ENCODE data around the gene KCND3.
"Not testable (repeated sequence)": the region's sequence is repeated elsewhere in the genome, so short reads cannot be mapped to it uniquely, and the experiment has no call there.

The KCND3 gene

GRCh38 chr1:111827946-111828345, 161.5 kb downstream of the KCND3 start:
- FAIRE-seq, result no peak
- DNase-seq (ENCODE audit: extremely low spot score, insufficient read length, low read depth), result no peak

GRCh38 chr1:111826278-111826677, 163.2 kb downstream of the KCND3 start:
- DNase-seq (ENCODE audit: extremely low spot score, insufficient read length, low read depth) (no peak), FAIRE-seq (no peak)

GRCh38 chr1:111825217-111825616, 164.3 kb downstream of the KCND3 start:
- no peak for DNase-seq (ENCODE audit: extremely low spot score, insufficient read length, low read depth)
- no peak for FAIRE-seq

- FAIRE-seq (no peak), DNase-seq (ENCODE audit: extremely low spot score, insufficient read length, low read depth) (no peak)
These were observed 167.3 kb downstream of the KCND3 start for GRCh38 chr1:111822138-111822537.

- DNase-seq (ENCODE audit: extremely low spot score, insufficient read length, low read depth), result no peak
- no peak for FAIRE-seq
These were observed 168.2 kb downstream of the KCND3 start for GRCh38 chr1:111821121-111821745.

GRCh38 chr1:111819566-111820263, 169.8 kb downstream of the KCND3 start:
- DNase-seq (ENCODE audit: extremely low spot score, insufficient read length, low read depth), result no peak
- FAIRE-seq, result no peak

GRCh38 chr1:111818546-111818945, 170.9 kb downstream of the KCND3 start:
- DNase-seq (ENCODE audit: extremely low spot score, insufficient read length, low read depth) (no peak), FAIRE-seq (no peak)

- DNase-seq (ENCODE audit: extremely low spot score, insufficient read length, low read depth), result no peak
- no peak for FAIRE-seq
These were observed 171.4 kb downstream of the KCND3 start for GRCh38 chr1:111818081-111818480.

- DNase-seq (ENCODE audit: extremely low spot score, insufficient read length, low read depth), result no peak
- no peak for FAIRE-seq
These were observed 174.8 kb downstream of the KCND3 start for GRCh38 chr1:111814642-111815041.

GRCh38 chr1:111814305-111814628, 175.2 kb downstream of the KCND3 start:
- FAIRE-seq (no peak), DNase-seq (ENCODE audit: extremely low spot score, insufficient read length, low read depth) (no peak)

- no peak for FAIRE-seq
These were observed 175.8 kb downstream of the KCND3 start for GRCh38 chr1:111813440-111814304.

GRCh38 chr1:111812306-111812705, 177.2 kb downstream of the KCND3 start:
- no peak for DNase-seq (ENCODE audit: extremely low spot score, insufficient read length, low read depth)
- FAIRE-seq, result no peak

More at GRCh38 chr1:111813440-111814304, 175.8 kb downstream of the KCND3 start:
- DNase-seq (ENCODE audit: extremely low spot score, insufficient read length, low read depth), result no peak

- FAIRE-seq (no peak), DNase-seq (ENCODE audit: extremely low spot score, insufficient read length, low read depth) (no peak)
These were observed 177.6 kb downstream of the KCND3 start for GRCh38 chr1:111811891-111812290.

- FAIRE-seq (no peak), DNase-seq (ENCODE audit: extremely low spot score, insufficient read length, low read depth) (no peak)
These were observed 184.2 kb downstream of the KCND3 start for GRCh38 chr1:111805251-111805650.

GRCh38 chr1:111804776-111805175, 184.7 kb downstream of the KCND3 start:
- DNase-seq (ENCODE audit: extremely low spot score, insufficient read length, low read depth) (no peak), FAIRE-seq (no peak)

GRCh38 chr1:111803951-111804350, 185.5 kb downstream of the KCND3 start:
- FAIRE-seq (no peak), DNase-seq (ENCODE audit: extremely low spot score, insufficient read length, low read depth) (no peak)

- no peak for DNase-seq (ENCODE audit: extremely low spot score, insufficient read length, low read depth)
- no peak for FAIRE-seq
These were observed 186.5 kb downstream of the KCND3 start for GRCh38 chr1:111802984-111803383.

GRCh38 chr1:111802110-111802509, 187.4 kb downstream of the KCND3 start:
- no peak for FAIRE-seq

GRCh38 chr1:111801071-111801850, 188.2 kb downstream of the KCND3 start:
- DNase-seq (ENCODE audit: extremely low spot score, insufficient read length, low read depth) (no peak), FAIRE-seq (no peak)

More at GRCh38 chr1:111802110-111802509, 187.4 kb downstream of the KCND3 start:
- DNase-seq (ENCODE audit: extremely low spot score, insufficient read length, low read depth), result no peak

GRCh38 chr1:111799722-111800121, 189.7 kb downstream of the KCND3 start:
- not testable (repeated sequence) for DNase-seq (ENCODE audit: extremely low spot score, insufficient read length, low read depth); FAIRE-seq
